GM18520 (cell line): ENCODE data around the gene FTSJ3.
"Not testable (repeated sequence)": the region's sequence is repeated elsewhere in the genome, so short reads cannot be mapped to it uniquely, and the experiment has no call there.

Experiments
- ATAC-seq: cut with Tn5 transposase; IDR thresholded peaks from one replicate; pipeline ENCODE4 v1.9.1; 2021; ENCODE audit not compliant: unreplicated experiment

FTSJ3 gene

DNA sequence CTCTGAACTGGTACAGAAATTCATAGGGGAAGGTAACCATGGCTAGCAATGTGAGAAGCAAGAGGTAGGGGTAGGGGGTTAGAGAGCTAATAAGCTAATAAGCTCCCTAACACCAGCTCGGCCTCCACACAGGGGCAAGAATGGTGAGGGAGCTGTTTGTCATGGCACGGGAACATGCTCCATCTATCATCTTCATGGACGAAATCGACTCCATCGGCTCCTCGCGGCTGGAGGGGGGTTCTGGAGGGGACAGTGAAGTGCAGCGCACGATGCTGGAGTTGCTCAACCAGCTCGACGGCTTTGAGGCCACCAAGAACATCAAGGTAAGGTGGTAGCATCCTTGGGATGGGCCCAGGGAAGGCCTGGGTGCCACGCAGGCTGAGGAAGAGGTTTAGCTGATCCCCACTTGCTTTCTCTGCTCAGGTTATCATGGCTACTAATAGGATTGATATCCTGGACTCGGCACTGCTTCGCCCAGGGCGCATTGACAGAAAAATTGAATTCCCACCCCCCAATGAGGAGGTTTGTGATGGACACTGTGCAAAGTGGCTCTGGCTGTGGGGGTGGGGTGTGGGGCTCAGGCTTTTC lies 3.5 kb upstream of the FTSJ3 start:
- ATAC-seq: no peak

DNA sequence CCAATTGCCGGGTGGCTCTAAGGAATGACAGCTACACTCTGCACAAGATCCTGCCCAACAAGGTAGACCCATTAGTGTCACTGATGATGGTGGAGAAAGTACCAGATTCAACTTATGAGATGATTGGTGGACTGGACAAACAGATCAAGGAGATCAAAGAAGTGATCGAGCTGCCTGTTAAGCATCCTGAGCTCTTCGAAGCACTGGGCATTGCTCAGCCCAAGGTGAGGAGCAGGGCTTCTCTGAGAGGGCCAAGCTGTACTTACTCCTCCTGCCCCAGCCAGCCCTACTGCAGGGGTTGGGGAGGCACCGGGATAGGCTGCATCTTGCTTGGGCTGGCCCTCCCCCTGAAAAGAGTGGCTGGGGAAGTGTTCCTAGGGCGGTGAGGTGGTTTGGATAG lies 2.8 kb upstream of the FTSJ3 start:
- ATAC-seq: no peak

GRCh38 chr17:63828936-63829335 lies 1.5 kb upstream of the FTSJ3 start:
- ATAC-seq: no peak

DNA sequence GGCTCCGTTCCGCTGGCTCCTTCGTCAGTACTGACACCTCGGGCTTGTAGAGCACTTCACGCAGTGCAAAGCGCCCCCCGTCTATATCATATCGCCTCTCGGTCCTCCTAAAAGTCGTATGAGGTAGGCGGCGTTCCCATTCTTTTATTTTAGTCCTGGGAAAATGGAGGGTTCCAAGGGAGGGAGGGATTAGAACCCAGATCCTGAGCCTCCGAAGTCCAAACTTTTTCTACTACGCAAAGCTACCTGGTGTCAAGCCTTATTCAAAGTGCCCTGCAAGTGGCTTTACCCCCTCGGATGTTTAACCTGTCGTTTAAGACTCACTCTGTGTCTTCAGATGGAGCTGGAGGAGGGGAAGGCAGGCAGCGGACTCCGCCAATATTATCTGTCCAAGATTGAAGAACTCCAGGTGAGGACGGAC lies 348 bp upstream of the FTSJ3 start:
- ATAC-seq: no peak

DNA sequence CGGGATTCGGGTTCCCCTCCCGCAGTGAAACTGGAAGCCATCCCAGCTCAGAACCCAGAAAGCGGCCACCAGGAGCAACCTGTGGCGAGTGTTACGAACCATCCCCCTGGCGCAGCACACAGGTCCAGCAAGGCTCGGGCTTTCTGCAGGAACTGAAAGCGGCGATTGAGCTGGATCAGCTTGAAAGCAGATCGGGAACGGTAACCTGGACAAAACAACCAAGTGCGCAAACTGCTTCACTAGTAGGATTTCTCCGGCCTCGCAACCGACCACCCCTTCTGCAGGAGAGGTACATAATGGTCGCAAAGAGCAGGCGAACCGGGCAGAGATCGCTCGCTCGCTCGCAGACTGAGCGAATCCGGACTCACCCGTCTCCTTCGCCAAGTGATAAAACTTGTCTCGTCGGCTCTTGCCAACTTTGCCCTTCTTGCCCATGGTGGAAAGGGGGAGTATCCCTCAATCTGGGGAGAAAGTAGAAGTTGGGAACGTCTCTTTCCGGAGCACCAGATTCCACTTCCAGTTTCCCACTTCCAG lies 928 bp downstream of the FTSJ3 start:
- ATAC-seq: no peak

DNA sequence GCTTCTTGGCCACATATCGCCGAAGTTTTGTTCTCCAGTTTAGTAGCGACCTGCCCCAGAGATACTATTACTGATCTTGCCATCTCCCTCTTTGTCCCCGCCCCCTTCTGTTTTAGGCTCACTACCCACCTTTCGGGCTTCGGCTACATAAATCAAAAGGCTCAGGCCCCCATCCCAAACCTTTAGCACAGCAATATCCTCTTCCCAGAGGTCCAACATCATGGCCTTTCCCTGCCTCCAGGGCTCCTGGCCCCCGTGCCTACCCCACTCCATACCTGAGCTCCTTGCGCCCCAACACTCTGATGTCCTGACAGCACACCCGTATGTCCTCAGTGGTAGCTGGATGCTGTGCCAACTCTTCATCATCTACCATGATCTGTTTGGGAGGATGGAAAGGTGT lies 3.1 kb downstream of the FTSJ3 start:
- ATAC-seq: no peak

DNA sequence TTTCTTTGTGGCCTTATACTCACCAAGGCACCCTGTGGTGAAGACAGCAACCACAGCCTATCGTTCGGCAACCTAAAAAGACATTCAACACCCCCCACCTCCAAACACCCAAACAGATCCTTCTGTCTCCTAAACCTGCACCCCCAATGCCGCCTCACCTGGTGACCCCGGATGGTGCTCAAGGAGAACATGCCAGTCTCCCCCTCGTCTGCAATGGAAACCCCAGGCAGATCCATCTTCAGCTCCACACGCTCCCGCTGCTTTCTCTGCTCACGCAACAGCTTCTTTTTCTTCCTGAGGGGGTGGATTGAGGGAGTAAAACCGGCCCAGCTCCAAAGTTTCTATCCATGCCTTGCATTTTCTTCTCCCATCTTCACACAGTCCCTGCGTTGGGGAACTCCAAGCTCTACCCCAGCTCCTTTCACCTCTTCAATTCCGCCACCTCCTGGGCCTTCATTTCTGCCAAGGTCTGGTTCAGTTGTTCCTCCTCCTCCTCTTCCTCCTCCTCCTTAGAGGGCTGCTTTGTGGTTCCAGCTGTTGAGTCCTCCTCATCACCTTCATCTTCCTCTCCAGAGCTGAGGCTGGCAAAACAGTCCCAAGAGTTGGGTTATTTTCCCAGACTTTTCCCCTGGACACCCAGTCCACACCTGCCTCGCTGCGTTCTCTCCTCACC lies 3.7 kb downstream of the FTSJ3 start:
- ATAC-seq: no peak

GRCh38 chr17:63822537-63822936 lies 4.9 kb downstream of the FTSJ3 start:
- no peak for ATAC-seq

DNA sequence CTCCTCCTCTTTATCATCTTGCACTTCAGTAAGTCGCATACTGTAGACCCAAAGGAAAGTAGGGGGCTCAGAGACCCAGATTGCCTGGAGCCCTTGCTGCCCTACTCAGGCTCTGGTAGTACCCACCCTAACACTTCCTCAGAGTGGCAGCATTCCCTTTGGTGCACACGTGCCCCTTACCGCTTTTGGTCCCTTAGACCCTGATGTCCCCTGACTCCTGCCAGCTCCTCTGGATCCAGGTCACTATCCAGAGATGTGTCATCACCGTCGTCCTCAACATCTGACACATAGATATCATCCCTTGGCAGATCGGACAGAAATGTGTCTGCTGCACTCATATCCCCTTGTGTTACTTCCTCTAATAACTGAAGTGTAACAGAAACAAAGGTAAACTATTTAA lies 5.7 kb downstream of the FTSJ3 start:
- ATAC-seq: no peak

DNA sequence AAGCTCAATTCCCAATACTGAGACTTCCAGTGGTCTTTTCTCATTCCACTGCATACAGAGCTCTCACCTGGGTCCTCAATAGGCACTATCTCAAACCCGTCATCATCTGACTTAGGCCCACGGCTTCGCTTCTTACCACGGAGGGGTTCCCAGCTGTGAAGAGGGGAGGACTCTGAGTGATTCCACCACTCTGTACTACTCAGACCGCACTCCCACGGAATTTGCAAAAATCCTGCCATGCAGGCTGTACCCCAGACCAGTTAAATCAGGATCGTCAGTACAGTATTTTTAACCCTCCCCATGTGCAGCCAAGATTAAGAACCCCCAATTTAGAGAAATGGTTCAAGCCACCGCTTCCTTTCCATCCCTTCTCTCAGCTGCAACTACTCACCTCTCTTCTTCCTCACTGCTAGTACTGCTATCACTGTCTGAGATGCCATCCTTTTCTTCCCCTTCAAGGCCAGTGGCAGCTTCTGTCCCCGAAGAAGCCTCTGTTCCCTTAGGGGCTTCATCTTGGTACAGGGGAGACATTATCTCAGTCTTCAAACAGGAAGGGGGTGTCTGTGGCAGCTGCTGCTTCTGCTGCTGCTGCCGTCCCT lies 6.4 kb downstream of the FTSJ3 start:
- ATAC-seq: no peak

DNA sequence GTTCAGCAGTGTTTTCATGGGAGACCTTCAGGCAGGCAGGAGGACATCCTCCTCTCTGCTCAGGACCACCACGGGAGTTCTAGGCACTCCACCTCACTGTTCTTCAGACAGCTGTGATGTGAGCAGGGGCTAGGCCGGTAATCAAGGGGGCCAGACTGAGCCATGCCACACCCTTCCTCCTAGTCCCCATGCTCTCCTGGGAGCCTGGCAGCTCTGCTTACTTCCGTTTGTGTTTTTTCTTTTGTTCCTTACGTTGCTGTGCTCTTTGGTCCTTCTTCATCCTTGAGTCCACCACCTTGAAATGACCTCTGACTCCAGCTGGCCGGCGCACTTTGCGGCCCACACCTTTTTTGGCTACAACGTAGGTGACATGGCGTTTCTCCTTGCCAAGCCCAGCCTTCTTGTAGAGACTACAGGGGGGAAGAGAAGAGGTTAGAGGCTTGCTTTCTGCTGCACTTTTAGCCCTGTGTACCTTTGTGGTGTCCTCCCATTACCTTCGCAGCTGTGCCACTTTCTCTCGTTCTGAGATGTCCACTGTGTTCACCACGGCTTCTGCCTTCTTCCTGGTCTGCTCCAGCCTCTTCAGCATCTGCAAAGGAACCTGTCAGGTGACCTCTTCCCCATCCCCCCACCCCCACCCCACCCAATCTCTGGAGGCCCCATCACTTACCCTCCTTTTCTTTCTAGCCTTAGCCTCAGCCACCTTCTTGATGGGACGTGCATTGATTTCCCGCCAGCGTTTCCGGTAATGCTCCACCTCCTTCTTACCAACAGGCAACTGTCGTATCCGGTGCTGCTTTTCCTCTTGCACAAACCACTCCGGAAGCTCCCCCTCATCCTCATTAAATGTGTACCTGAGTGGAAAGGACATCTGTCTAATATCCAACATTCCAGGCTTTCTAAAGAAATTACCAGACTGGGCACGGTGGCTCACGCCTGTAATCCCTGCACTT lies 7.6 kb downstream of the FTSJ3 start:
- no peak for ATAC-seq

DNA sequence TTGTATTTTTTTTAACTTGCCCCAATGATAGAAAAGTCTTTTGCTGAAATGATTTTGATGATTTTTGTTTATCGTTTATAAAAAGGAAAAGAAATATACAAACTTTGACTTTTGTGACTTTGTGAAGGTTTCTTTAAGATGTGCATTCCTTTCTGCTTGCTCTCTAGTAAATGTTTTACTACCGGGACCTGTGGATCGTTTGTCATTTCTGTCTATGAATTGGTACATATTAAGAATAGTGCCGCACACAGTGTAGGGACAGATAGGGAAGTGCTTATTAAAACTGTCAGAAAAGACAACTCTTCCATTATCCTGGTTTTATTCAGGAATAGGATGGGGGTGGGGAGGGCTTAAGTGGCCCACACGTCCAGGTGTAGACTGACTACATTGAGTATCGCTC lies 8.3 kb downstream of the FTSJ3 start:
- no peak for ATAC-seq

DNA sequence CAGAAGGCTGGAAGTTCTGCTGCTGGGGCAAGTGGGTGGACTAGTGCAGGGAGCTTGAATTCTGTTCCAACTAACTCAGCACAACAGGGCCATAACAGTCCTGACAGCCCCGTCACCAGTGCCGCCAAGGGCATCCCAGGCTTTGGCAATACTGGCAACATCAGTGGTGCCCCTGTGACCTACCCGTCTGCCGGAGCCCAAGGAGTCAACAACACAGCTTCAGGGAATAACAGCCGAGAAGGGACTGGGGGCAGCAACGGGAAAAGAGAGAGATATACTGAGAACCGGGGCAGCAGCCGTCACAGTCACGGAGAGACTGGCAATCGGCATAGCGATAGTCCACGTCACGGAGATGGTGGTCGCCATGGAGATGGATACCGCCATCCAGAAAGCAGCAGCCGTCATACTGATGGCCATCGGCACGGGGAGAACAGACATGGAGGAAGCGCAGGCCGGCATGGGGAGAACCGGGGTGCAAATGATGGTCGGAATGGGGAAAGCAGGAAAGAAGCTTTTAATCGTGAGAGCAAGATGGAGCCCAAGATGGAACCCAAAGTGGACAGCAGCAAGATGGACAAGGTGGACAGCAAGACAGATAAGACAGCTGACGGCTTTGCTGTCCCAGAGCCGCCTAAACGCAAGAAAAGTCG lies 9.6 kb downstream of the FTSJ3 start:
- ATAC-seq: no peak

DNA sequence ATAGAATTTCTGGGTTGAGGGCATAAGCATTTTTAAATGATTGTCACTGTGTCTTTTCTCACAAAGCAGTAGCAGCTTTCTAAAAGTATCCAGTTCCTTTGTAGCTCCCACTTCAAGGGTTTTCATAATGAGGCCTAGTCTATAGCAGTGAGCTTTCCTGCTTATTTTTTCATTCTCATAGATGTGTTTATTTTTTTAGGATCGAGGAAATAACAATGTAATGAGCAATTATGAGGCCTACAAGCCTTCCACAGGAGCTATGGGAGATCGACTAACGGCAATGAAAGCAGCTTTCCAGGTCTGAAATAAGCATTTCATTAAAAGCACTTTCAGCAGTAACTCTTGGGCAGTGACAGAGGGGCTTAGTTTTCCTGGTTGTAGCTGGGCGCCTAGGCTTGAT lies 10.8 kb downstream of the FTSJ3 start:
- ATAC-seq: no peak

DNA sequence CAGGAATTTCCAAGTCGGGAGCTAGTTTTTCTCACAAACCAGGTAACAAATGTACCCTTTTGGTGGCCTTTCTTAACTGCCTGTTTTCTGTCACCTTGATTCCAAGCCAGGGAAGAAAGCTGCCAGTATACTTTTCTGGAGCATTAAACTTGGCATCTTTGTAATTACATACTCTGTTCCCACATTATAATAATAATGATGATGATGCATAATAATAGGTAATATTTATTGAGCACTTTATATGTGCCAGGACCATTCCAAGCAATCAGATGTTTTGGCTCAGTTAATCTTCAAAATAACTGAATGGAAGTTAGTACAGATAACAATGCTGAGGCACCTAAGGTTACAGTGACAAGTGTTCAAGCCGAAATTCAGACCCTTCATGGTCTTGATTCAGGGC lies 11.3 kb downstream of the FTSJ3 start:
- no peak for ATAC-seq

GRCh38 chr17:63809970-63810369 lies 17.5 kb downstream of the FTSJ3 start:
- no peak for ATAC-seq

DNA sequence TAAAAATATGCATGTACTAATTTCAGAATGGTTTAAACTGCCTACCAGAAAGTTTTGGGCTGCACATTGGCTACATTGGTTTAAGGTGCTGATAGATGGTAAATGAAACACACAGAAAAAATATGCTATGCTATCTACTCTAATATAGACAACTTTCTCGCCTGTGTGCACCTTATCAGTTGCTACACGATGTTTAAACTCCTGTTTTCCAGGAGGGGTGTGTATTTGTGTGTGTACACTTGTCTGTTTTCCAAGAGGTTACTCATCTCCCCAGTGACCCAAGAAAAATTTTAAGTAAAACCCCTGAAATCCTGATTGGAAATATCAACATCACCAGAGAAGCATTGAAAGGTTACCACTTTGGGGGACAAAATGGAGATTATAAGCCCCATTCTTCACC lies 21.9 kb downstream of the FTSJ3 start:
- no peak for ATAC-seq

DNA sequence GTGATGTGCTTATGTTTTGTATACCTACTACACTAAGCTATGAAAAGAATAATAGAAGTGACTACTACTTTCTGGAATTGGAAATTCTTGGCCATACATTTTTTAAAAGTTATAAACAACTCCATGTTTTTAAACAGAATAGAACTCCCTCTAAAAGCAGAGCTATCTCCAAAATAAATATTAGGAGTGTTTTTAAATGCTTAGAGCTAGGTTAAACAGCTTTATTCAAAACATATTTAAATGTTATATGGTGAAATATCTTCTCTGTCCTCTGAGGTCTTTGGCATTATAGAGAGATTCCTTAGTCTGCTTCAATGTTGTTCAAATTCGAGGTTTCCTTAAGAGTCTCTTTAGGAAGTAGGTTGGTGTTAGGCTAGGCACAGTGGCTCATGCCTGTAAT lies 23.1 kb downstream of the FTSJ3 start:
- ATAC-seq: no peak

DNA sequence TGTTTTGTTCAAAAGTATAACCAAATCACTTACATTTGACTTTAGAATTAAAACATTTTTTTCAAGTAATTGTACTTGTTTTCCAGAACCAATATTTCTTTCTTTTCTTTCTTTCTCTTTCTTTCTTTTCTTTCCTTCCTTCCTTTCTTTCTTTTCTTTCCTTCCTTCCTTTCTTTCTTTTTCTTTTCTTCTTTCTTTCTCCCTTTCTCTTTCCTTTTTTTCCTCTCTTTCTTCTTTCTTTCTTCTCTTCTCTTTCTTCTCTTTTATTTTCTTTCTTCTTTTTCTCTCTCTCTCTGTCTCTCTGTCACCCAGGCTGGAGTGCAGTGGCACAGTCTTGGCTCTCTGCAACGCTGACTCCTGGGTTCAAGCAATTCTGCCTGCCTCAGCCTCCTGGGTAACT lies 26.7 kb downstream of the FTSJ3 start:
- ATAC-seq: no peak

DNA sequence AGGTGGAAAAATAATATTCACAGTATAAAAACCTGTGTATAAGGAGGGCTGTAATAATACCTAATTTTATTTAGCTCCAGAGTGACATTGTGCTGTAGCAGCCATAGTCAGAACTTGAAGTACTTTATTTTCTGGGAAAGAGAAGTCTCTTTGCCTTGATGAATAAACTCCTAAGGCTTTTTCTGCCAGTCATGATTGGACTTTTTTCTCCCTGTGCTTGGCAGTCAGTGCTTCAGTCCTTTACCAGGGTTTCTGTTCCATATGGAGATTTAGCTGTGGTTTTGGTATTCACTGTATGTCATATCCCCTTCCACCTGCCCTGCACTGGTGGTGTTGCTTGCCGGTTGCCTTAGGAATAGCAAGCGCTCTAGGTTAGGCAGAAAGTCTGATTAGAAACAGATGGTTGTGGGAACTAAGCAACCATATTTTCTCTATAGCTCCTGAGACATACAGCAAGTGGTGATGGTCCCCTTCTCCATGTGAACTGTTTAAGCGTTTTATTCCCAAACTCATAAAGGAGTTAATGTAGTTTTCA lies 28.8 kb downstream of the FTSJ3 start:
- ATAC-seq: no peak

DNA sequence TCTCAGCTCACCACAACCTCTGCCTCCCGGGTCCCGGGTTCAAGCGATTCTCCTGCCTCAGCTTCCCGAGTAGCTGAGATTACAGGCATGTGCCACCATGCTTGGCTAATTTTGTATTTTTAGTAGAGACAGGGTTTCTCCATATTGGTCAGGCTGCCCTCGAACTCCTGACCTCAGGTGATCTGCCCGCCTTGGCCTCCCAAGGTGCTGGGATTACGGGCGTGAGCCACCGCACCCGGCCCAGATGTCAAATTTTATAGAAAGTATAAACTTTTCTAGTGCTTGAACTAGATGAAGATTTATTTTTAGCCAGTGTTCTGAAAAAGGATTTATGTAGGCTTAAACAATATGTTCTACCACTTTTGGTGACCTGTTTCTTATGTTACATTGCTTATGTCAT lies 31.1 kb downstream of the FTSJ3 start:
- not testable (repeated sequence) for ATAC-seq
